Endothelial cell of umbilical vein (primary cell): ENCODE results near the gene AKAP12. TPM values are rescaled to one million over a fixed set of nuclear protein-coding genes. Genes with fewer than 3 reads are reported as not detected.

Experiments
- BruUV-seq: library from RNA; stranded (reverse); fragments of 400-500 nt; replicated peaks from 2 replicates; lab custom pipeline; 2021; lab: Mats Ljungman, UMichigan
- CTCF ChIA-PET: fragments of 300-600, 350-600 bp; sonication (Branson Sonifier 250); formaldehyde crosslinking; loops from one replicate; lab custom pipeline; 2021; ENCODE audit warnings: antibody characterized with exemption, inconsistent platforms; lab: Charles Lee
- POLR2A ChIA-PET: fragments of 300-600, 350-600 bp; sonication (Branson Sonifier 250); formaldehyde crosslinking; loops from one replicate; lab custom pipeline; 2021; ENCODE audit warnings: antibody characterized with exemption, inconsistent platforms; lab: Charles Lee
- DNase-seq: peaks from one replicate; pipeline ENCODE4 v3.0.0-alpha.2; 2011; ENCODE audit warnings: low read depth, low spot score
- FAIRE-seq: peaks from 2 replicates; lab custom pipeline; 2011; peaks lifted over from hg19 to GRCh38; lab: Jason Lieb, UNC
- H2AFZ ChIP-seq: 2 replicates; pipeline ENCODE4 v1.6.0; 2012; ENCODE audit warnings: low read depth, low read length, control low read depth, inconsistent platforms
- H3K27ac ChIP-seq: 2 replicates; pipeline ENCODE4 v1.5.1; 2011; ENCODE audit warnings: low read depth, mild to moderate bottlenecking, control low read depth, low read length, moderate library complexity; ENCODE audit not compliant: insufficient read depth
- H3K27me3 ChIP-seq, 2 experiments: 2 replicates each; pipeline versions ENCODE4 v1.6.0 to v1.6.1; 2011; ENCODE audit warnings: low read length in 2 of 2, mixed read lengths in 1 of 2; ENCODE audit not compliant: control insufficient read depth in 2 of 2, insufficient read depth in 2 of 2
- H3K36me3 ChIP-seq, 2 experiments: 2 replicates in 1 of 2; 3 replicates in 1 of 2; pipeline ENCODE4 v1.5.1; 2011; ENCODE audit warnings: low read length in 2 of 2, mild to moderate bottlenecking in 1 of 2, moderate library complexity in 1 of 2; ENCODE audit not compliant: control insufficient read depth in 2 of 2, insufficient read depth in 2 of 2; ENCODE audit errors: extremely low read depth in 1 of 2
- H3K4me1 ChIP-seq: 3 replicates; pipeline ENCODE4 v1.5.1; 2011; ENCODE audit warnings: mild to moderate bottlenecking, low read length; ENCODE audit not compliant: control insufficient read depth, insufficient read depth; ENCODE audit errors: extremely low read depth
- H3K4me2 ChIP-seq: 2 replicates; pipeline ENCODE4 v1.6.1; 2011; ENCODE audit warnings: low read length, control low read depth, mixed read lengths; ENCODE audit not compliant: insufficient read depth
- H3K4me3 ChIP-seq, 3 experiments: fragments of 200-600 bp in 1 of 3; sonication (generic), shearing (Covaris generic) in 1 of 3; replicated peaks in 1 of 3; 2 replicates each; pipeline ENCODE4 v1.5.1; 2011 to 2016; ENCODE audit warnings: control low read depth in 3 of 3, low read length in 3 of 3, mild to moderate bottlenecking in 2 of 3, inconsistent platforms in 1 of 3, low read depth in 1 of 3, moderate library complexity in 1 of 3; ENCODE audit not compliant: insufficient read depth in 1 of 3
- H3K79me2 ChIP-seq: 2 replicates; pipeline ENCODE4 v1.6.0; 2012; ENCODE audit warnings: low read length, inconsistent platforms; ENCODE audit not compliant: control insufficient read depth, insufficient read depth
- H3K9ac ChIP-seq: replicated peaks from 2 replicates; pipeline ENCODE3; 2011; ENCODE audit warnings: low read length, control low read depth; ENCODE audit not compliant: insufficient read depth; ENCODE audit errors: extremely low read depth
- H3K9me1 ChIP-seq: replicated peaks from 3 replicates; pipeline ENCODE4 v1.6.0; 2011; ENCODE audit warnings: mild to moderate bottlenecking, low read length; ENCODE audit not compliant: control insufficient read depth, insufficient read depth; ENCODE audit errors: extremely low read depth
- H3K9me3 ChIP-seq: replicated peaks from 2 replicates; pipeline ENCODE4 v1.5.1; 2012; ENCODE audit warnings: low read length, inconsistent platforms; ENCODE audit not compliant: control insufficient read depth, insufficient read depth
- H4K20me1 ChIP-seq: replicated peaks from 2 replicates; pipeline ENCODE3; 2011; ENCODE audit warnings: mild to moderate bottlenecking, low read length; ENCODE audit not compliant: control insufficient read depth, insufficient read depth; ENCODE audit errors: extremely low read depth
- CTCF ChIP-seq, 2 donors: IDR thresholded peaks; 1 replicate in 1 of 2; 2 replicates in 1 of 2; pipeline ENCODE4 v1.5.1; 2011; ENCODE audit warnings: low read length in 2 of 2, mild to moderate bottlenecking in 2 of 2, moderate library complexity in 2 of 2, control low read depth in 1 of 2, inconsistent platforms in 1 of 2, low read depth in 1 of 2; ENCODE audit not compliant: insufficient read depth in 1 of 2; ENCODE audit errors: extremely low read depth in 1 of 2
- EZH2 ChIP-seq: IDR thresholded peaks from 2 replicates; pipeline ENCODE4 v1.6.1; 2012; ENCODE audit warnings: borderline replicate concordance, low read depth, mild to moderate bottlenecking, moderate library complexity, low read length, inconsistent platforms; ENCODE audit not compliant: severe bottlenecking
- FOS ChIP-seq: IDR thresholded peaks from 2 replicates; pipeline ENCODE4 v1.6.1; 2011; ENCODE audit warnings: mild to moderate bottlenecking, low read length, moderate library complexity, borderline replicate concordance; ENCODE audit not compliant: insufficient read depth
- GATA2 ChIP-seq: IDR thresholded peaks from 2 replicates; pipeline ENCODE4 v1.7.0; 2011; ENCODE audit warnings: low read depth, mild to moderate bottlenecking, moderate library complexity, mixed read lengths, low read length; ENCODE audit not compliant: insufficient read length, insufficient read depth
- JUN ChIP-seq: IDR thresholded peaks from 2 replicates; pipeline ENCODE4 v1.6.1; 2011; ENCODE audit warnings: borderline replicate concordance, low read depth; ENCODE audit not compliant: insufficient read length, insufficient read depth
- MAX ChIP-seq: IDR thresholded peaks from 2 replicates; pipeline ENCODE4 v1.6.1; 2011; ENCODE audit not compliant: insufficient read depth, insufficient read length
- MYC ChIP-seq: IDR thresholded peaks from one replicate; pipeline ENCODE4 v1.6.1; 2011; ENCODE audit warnings: mild to moderate bottlenecking, low read depth, low read length
- POLR2A ChIP-seq: IDR thresholded peaks from 2 replicates; pipeline ENCODE4 v1.6.1; 2012; ENCODE audit warnings: low read depth, mild to moderate bottlenecking, control low read depth, low read length
- POLR2AphosphoS5 ChIP-seq: IDR thresholded peaks from 2 replicates; pipeline ENCODE4 v1.6.1; 2012; ENCODE audit warnings: low read depth, mild to moderate bottlenecking, control low read depth, low read length, moderate library complexity; ENCODE audit not compliant: insufficient read depth
- dilution Hi-C: fragments of 300-500 bp; cut with MboI; formaldehyde crosslinking; loops from one replicate; pipeline ENCODE4 v1.15.0; 2019; ENCODE audit warnings: low sequenced_read_pairs; ENCODE audit not compliant: extremely low pct_ligation_motif_present
- intact Hi-C: fragments of 100-400 bp; cut with micrococcal nuclease; formaldehyde crosslinking; loops from one replicate; pipeline ENCODE4 v1.10.0; 2022
- polyA plus RNA-seq, 4 experiments: library from polyadenylated mRNA; depleted of rRNA in 3 of 4; stranded (reverse) in 3 of 4; unstranded in 1 of 4; fragments of >200 nt; gene quantifications; 2 replicates each; pipeline versions ENCODE4 v1.2.1 to v1.2.3, GENCODE V29; 2011 to 2012; ENCODE audit warnings: missing spikeins in 1 of 4
- total RNA-seq: library from RNA; stranded (reverse); gene quantifications from 2 replicates; pipeline ENCODE4 v1.2.3, GENCODE V29; 2021

AKAP12 gene
- total and polyA plus RNA-seq, 2 donors (not counting 3 experiments of a cell fraction or from before 2014, with no cell fraction given): 46.9 to 340 TPM

GRCh38 chr6:151290877-151291721 is 51.3 kb downstream of the AKAP12 start:
- ChIA-PET CTCF (interaction anchor here (1.1 to 1.7 kb wide), 2 partner anchors 14 to 19 kb away, joined by 3 to 5 read pairs; no protein-coding TSS in a partner anchor), POLR2A (no interaction called here)
- FAIRE-seq (no peak), DNase-seq (no peak)
- peaks cover 5% of the 10 kb centered on the region for H3K4me1 ChIP-seq
- dilution Hi-C loops: no loop called here
- H4K20me1 ChIP-seq: no peaks in the 10 kb centered on the region
- H3K27ac ChIP-seq: no peak overlapping the region
- no peak overlapping the region for H3K9ac ChIP-seq
- intact Hi-C loops: no loop called here
- no TSS peak for BruUV-seq
- H3K4me3 ChIP-seq: no peak overlapping the region
- no peaks in the 10 kb centered on the region for H3K36me3 ChIP-seq
- H3K4me2 ChIP-seq: no peak overlapping the region
- H3K9me3 ChIP-seq: no peaks in the 10 kb centered on the region
- no peaks in the 10 kb centered on the region for H3K27me3 ChIP-seq
- H2AFZ ChIP-seq: no peak overlapping the region
- TF ChIP-seq POLR2AphosphoS5 (no peak), JUN (no peak), CTCF (IDR thresholded peaks at IDR 0.05; ENCODE audit: extremely low read depth in 1 of 2, insufficient read depth in 1 of 2, low read depth in 1 of 2, low read length in 2 of 2) (no peak), EZH2 (no peak), MYC (no peak), FOS (no peak), GATA2 (no peak), MAX (no peak), POLR2A (no peak)
- H3K9me1 ChIP-seq: no peaks in the 10 kb centered on the region
- peaks cover 83% of the 10 kb centered on the region for H3K79me2 ChIP-seq
